GM12878 (cell line): ENCODE data around the gene COL24A1. TPM values are rescaled to one million over a fixed set of nuclear protein-coding genes. Genes with fewer than 3 reads are reported as not detected.

Source experiments
- ATAC-seq: fragments of 200-7000 bp; cut with Tn5 transposase; 3 replicates; pipeline ENCODE4 v1.9.1; 2020; ENCODE audit warnings: mild to moderate bottlenecking, moderate library complexity
- BruUV-seq: library from RNA; stranded (reverse); fragments of 400-500 nt; replicated peaks from 2 replicates; lab custom pipeline; 2021; lab: Mats Ljungman, UMichigan
- CTCF ChIA-PET: fragments of 300-600 bp; sonication (Branson Sonifier 250); formaldehyde crosslinking; extraction: SDS; loops from one replicate; lab custom pipeline; 2021; ENCODE audit warnings: inconsistent platforms; lab: Yijun Ruan, JAX
- POLR2A ChIA-PET: fragments of 350-600 bp; formaldehyde crosslinking; extraction: SDS; loops from one replicate; lab custom pipeline; 2021; ENCODE audit warnings: inconsistent platforms; lab: Charles Lee
- RAD21 ChIA-PET: fragments of 300-600 bp; sonication (Branson Sonifier 250); formaldehyde crosslinking; loops from one replicate; lab custom pipeline; 2023; ENCODE audit warnings: antibody characterized with exemption; ENCODE audit not compliant: unreplicated experiment; lab: Charles Lee
- SMC1A ChIA-PET: fragments of 300-600 bp; sonication (Branson Sonifier 250); formaldehyde crosslinking; loops from one replicate; lab custom pipeline; 2023; ENCODE audit not compliant: unreplicated experiment, uncharacterized antibody; lab: Charles Lee
- DNase-seq: peaks from one replicate; pipeline ENCODE4 v3.0.0-alpha.2; 2011; ENCODE audit warnings: low read depth, low spot score
- FAIRE-seq: peaks from 3 replicates; lab custom pipeline; 2011; peaks lifted over from hg19 to GRCh38; lab: Jason Lieb, UNC
- H2AFZ ChIP-seq: 2 replicates; pipeline ENCODE4 v1.6.0; 2011; ENCODE audit warnings: low read depth, low read length, control low read depth; ENCODE audit not compliant: control insufficient read depth
- H3K27ac ChIP-seq: 2 replicates; pipeline ENCODE4 v1.5.1; 2011; ENCODE audit warnings: control low read depth; ENCODE audit not compliant: control insufficient read depth, insufficient read depth
- H3K27me3 ChIP-seq, 2 experiments: replicated peaks in 1 of 2; 2 replicates each; pipeline versions ENCODE4 v1.6.0 to v1.6.1; 2011; ENCODE audit warnings: low read length in 1 of 2; ENCODE audit not compliant: control insufficient read depth in 2 of 2, insufficient read depth in 2 of 2
- H3K36me3 ChIP-seq, 2 experiments: 2 replicates each; pipeline ENCODE4 v1.5.1; 2011; ENCODE audit warnings: low read length in 1 of 2; ENCODE audit not compliant: control insufficient read depth in 2 of 2, insufficient read depth in 2 of 2
- H3K4me1 ChIP-seq: 2 replicates; pipeline ENCODE4 v1.6.1; 2011; ENCODE audit warnings: mild to moderate bottlenecking, low read length, moderate library complexity, mixed read lengths; ENCODE audit not compliant: control insufficient read depth, insufficient read depth
- H3K4me2 ChIP-seq: 2 replicates; pipeline ENCODE4 v1.6.0; 2011; ENCODE audit warnings: control low read depth; ENCODE audit not compliant: control insufficient read depth, insufficient read depth
- H3K4me3 ChIP-seq: fragments of 200-600 bp; sonication (generic); 2 replicates; pipeline ENCODE4 v1.5.1; 2016
- H3K79me2 ChIP-seq: 2 replicates; pipeline ENCODE4 v1.6.0; 2011; ENCODE audit warnings: low read length; ENCODE audit not compliant: control insufficient read depth, insufficient read depth
- H3K9ac ChIP-seq: 2 replicates; pipeline ENCODE4 v1.8.0; 2011; ENCODE audit warnings: low read length, control low read depth, mixed read lengths; ENCODE audit not compliant: control insufficient read depth, insufficient read depth
- H3K9me3 ChIP-seq: replicated peaks from 3 replicates; pipeline ENCODE4 v1.5.1; 2011; ENCODE audit warnings: mild to moderate bottlenecking, low read length; ENCODE audit not compliant: control insufficient read depth, insufficient read depth
- H4K20me1 ChIP-seq: 2 replicates; pipeline ENCODE4 v1.6.0; 2011; ENCODE audit not compliant: control insufficient read depth, insufficient read depth
- BCL11A ChIP-seq: IDR thresholded peaks from 2 replicates; pipeline ENCODE4 v1.6.1; 2011; ENCODE audit warnings: low read depth, low read length
- BRCA1 ChIP-seq: IDR thresholded peaks from 2 replicates; pipeline ENCODE4 v1.6.1; 2011; ENCODE audit warnings: low read depth, low read length, improper control_type of control experiment
- CHD1 ChIP-seq: IDR thresholded peaks from 2 replicates; pipeline ENCODE4 v1.6.1; 2012; ENCODE audit warnings: low read depth, low read length, improper control_type of control experiment
- EP300 ChIP-seq, 2 experiments: fragments of 150-350 bp in 1 of 2; IDR thresholded peaks; 2 replicates each; pipeline ENCODE4 v1.6.1; 2011 to 2012; ENCODE audit warnings: low read depth in 2 of 2, low read length in 2 of 2, borderline replicate concordance in 1 of 2, improper control_type of control experiment in 1 of 2, inconsistent platforms in 1 of 2; ENCODE audit not compliant: control insufficient read depth in 1 of 2
- EZH2 ChIP-seq: IDR thresholded peaks from 2 replicates; pipeline ENCODE4 v1.6.1; 2012; ENCODE audit warnings: low read depth, mild to moderate bottlenecking, control low read depth, inconsistent platforms, low read length, borderline replicate concordance; ENCODE audit not compliant: control insufficient read depth
- FOXK2 ChIP-seq: fragments of 450-650 bp; IDR thresholded peaks from 2 replicates; pipeline ENCODE4 v1.6.1; 2017; ENCODE audit warnings: mild to moderate bottlenecking, moderate library complexity
- MAX ChIP-seq: IDR thresholded peaks from 2 replicates; pipeline ENCODE4 v1.6.1; 2012; ENCODE audit warnings: low read depth, low read length, improper control_type of control experiment
- NBN ChIP-seq: fragments of 450-650 bp; IDR thresholded peaks from 2 replicates; pipeline ENCODE4 v1.6.1; 2016
- NKRF ChIP-seq: fragments of 450-650 bp; conservative IDR thresholded peaks from 2 replicates; pipeline ENCODE4 v1.6.1; 2017; ENCODE audit warnings: mild to moderate bottlenecking, moderate library complexity
- NRF1 ChIP-seq: conservative IDR thresholded peaks from 2 replicates; pipeline ENCODE4 v1.6.1; 2011; ENCODE audit warnings: mild to moderate bottlenecking, low read depth, low read length, improper control_type of control experiment
- PAX5 ChIP-seq: IDR thresholded peaks from 2 replicates; pipeline ENCODE4 v1.6.1; 2011; ENCODE audit warnings: low read depth, low read length, borderline replicate concordance
- PKNOX1 ChIP-seq: fragments of 450-650 bp; IDR thresholded peaks from 2 replicates; pipeline ENCODE4 v1.6.1; 2016; ENCODE audit warnings: mild to moderate bottlenecking
- SRF ChIP-seq, 2 experiments: IDR thresholded peaks; 2 replicates each; pipeline ENCODE4 v1.6.1; 2011; ENCODE audit warnings: low read depth in 2 of 2, low read length in 2 of 2, mild to moderate bottlenecking in 1 of 2, moderate library complexity in 1 of 2
- TBL1XR1 ChIP-seq: IDR thresholded peaks from 2 replicates; pipeline ENCODE4 v1.6.1; 2012; ENCODE audit warnings: low read depth, low read length, improper control_type of control experiment
- TCF3 ChIP-seq: IDR thresholded peaks from 2 replicates; pipeline ENCODE4 v1.6.1; 2012; ENCODE audit warnings: low read depth, mild to moderate bottlenecking, low read length, borderline replicate concordance; ENCODE audit not compliant: insufficient read depth
- WGBS: methylation state at CpG from one replicate; pipeline ENCODE4 v1.1.6; 2016; ENCODE audit warnings: low lambda C conversion rate; ENCODE audit not compliant: insufficient replicate concordance, insufficient coverage; ENCODE audit errors: missing lambda C conversion rate; 5-methylcytosine and 5-hydroxymethylcytosine counted together
- in situ Hi-C: fragments of 300-500 bp; cut with MboI; formaldehyde crosslinking; loops from 9 replicates; pipeline ENCODE4 v1.14.3; 2018; ENCODE audit warnings: mixed read lengths
- intact Hi-C: fragments of 100-400 bp; cut with micrococcal nuclease; formaldehyde crosslinking; loops from one replicate; pipeline ENCODE4 v1.14.2; 2022; ENCODE audit not compliant: unreplicated experiment
- polyA plus RNA-seq, 11 experiments: library from polyadenylated mRNA; depleted of rRNA in 4 of 11; unstranded in 6 of 11; stranded (reverse) in 5 of 11; fragments of >200 nt; fragmentation: Nextera tagmentation in 4 of 11; fragmentation: Illumina TruSeq in 1 of 11; extraction: Ambion mirVana in 4 of 11; extraction: Trizol in 1 of 11; gene quantifications; 1 replicate in 1 of 11; 2 replicates in 10 of 11; pipeline versions ENCODE4 v1.2.1 to v1.2.3, GENCODE V29; 2011 to 2016; ENCODE audit warnings: inconsistent platforms in 2 of 11, missing spikeins in 2 of 11, low read depth in 1 of 11
- total RNA-seq, 4 experiments: library from RNA; depleted of rRNA in 3 of 4; stranded (reverse); fragments of >200 nt in 3 of 4; fragmentation: Illumina TruSeq in 1 of 4; extraction: Trizol in 1 of 4; gene quantifications; 2 replicates each; pipeline versions ENCODE4 v1.2.1 to v1.2.3, GENCODE V29; 2013 to 2021

The COL24A1 gene
- total and polyA plus RNA-seq, 10 of the 15 experiments (the other 5 are each of a cell fraction or from before 2014, with no cell fraction given) = 0.19 to 4.1 (median 2.0) TPM

- Histone ChIP-seq H4K20me1 (no peaks in the 10 kb centered on the region), H3K27me3 (no peaks in the 10 kb centered on the region), H3K4me3 (no peak overlapping the region), H3K4me1 (no peaks in the 10 kb centered on the region), H3K27ac (no peak overlapping the region), H3K9me3 (no peaks in the 10 kb centered on the region; the same call in 2 of the 3 replicates), H2AFZ (no peak overlapping the region), H3K79me2 (no peaks in the 10 kb centered on the region)
- ATAC-seq (no peak), FAIRE-seq (no peak), DNase-seq (no peak)
- CTCF ChIA-PET = no interaction called here
- BruUV-seq = no TSS peak
- POLR2A ChIA-PET = no interaction called here
- WGBS = 0% methylated on average over 1 of the region's 1 CpG
- TF ChIP-seq TCF3 (no peak), TBL1XR1 (no peak), FOXK2 (no peak), BRCA1 (no peak), NKRF (no peak), NBN (no peak), EP300 (IDR thresholded peaks at IDR 0.05; ENCODE audit: borderline replicate concordance in 1 of 2, control insufficient read depth in 1 of 2, low read depth in 2 of 2, low read length in 2 of 2) (no peak), CHD1 (no peak), PKNOX1 (no peak), PAX5 (no peak), NRF1 (no peak), SRF (IDR thresholded peaks at IDR 0.05; ENCODE audit: low read depth in 2 of 2, low read length in 2 of 2) (no peak), MAX (no peak), BCL11A (no peak), EZH2 (no peak)
- TF ChIP-seq, all 136 proteins: peak for 0
- ChIA-PET SMC1A (no interaction called here), RAD21 (no interaction called here)
- in situ Hi-C loops (no loop called here), intact Hi-C loops (no loop called here)
- Histone ChIP-seq H3K9ac (no peak overlapping the region), H3K36me3 (no peaks in the 10 kb centered on the region), H3K4me2 (no peak overlapping the region)
These were observed 294.1 kb downstream of the COL24A1 start for GRCh38 chr1:85862456-85862855.
